Fibroblast of skin of abdomen (primary cell): ENCODE results near the gene LINS1.
"Not testable (repeated sequence)": the region's sequence is repeated elsewhere in the genome, so short reads cannot be mapped to it uniquely, and the experiment has no call there.

Source experiments
- DNase-seq: peaks from one replicate; pipeline ENCODE4 v3.0.0-alpha.2; 2013

LINS1 gene

GRCh38 chr15:100601617-100602063 lies 344 bp downstream of the LINS1 start:
- DNase-seq = no peak

DNA sequence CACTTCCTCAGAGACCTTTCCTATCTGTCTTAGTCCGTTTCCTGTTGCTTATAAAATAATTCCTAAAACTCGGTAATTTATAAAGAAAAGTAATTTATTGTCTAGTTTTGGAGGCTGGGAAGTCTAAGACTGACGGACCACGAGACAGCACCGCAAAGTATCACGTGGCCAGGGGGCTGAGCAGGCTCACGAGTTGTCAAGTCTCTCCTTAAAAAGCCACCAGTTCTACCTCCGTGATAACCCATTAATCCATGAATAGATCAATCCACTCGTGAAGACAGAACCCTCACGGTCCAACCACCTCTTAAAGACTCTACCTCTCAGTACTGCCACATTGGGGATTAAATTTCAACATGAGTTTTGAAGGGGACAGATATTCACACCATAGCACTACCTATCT lies 821 bp downstream of the LINS1 start:
- DNase-seq = no peak

DNA sequence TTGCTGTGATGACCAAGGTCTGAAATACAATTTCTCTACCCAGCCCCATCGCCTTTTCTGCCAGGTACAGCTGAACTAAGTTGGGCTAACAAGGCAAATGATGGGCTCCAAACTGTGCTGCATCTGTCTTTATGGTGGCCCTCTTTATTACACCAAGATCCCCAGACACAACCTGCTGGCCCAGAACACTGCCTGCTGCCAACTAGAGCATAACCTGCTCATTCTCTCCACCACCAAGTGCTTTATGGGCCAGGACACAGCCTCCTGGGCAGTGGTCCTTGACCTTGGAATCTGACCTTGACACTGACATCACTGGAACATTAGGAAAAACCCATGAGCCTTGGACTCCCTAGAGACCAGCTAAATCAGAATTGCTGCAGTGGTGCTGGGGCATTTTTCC lies 3.3 kb downstream of the LINS1 start:
- no peak for DNase-seq

DNA sequence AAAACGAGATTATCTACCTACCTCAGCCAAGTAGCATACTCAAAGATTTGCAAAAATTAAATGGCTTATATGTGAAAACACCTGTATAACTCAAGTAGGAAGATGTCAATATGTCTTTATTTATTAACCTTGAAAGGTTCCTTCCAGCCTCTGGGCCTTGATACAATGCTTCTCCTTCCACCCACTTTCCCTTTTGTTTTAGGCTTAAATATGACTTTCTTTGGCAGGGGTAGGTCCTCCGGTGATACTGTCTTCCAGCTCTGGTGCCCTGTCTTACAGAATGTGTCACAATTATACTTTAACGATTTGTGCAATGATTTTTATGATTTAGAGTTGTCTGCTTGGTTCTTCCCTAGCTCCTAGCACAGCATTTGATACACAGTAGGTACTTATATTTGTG lies 4.1 kb downstream of the LINS1 start:
- DNase-seq = no peak

DNA sequence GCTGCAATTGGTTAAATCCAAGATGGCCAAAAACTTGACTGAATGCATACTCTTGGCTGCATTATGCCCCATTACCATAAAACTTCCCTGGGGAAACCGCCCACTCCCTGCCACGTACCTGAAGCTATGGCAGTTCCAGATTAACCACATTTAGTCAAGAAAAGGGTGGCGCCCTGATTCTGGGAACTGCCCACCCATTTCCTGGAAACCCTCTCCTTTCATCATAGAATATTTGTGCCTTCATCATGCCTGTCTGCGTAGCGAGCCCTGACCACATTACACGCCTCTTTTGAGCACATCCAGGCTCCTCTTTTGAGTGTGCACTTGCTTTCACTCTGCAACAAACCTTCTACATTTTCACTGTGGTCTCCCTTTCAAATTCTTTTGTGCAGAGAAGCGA lies 5.2 kb downstream of the LINS1 start:
- no peak for DNase-seq

DNA sequence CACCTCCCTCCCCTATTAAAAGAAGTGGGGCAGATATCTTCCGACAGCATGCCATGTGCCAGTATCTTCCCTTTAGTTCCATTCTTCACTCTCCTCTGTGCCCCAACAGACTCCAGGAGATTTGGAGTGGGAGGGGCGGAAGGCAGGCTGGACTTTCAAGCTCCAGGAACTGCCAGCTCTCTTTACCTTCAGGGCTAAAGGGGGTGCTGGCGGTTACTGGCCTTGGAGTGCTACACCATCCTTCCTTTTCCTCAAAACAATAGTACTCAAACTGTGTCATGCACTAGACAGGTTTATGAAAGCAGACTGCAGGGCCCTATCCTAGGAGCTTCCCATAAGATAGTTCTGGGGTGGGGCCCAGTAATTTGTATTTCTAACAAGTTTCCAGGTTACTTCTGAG lies 6.0 kb downstream of the LINS1 start:
- DNase-seq = no peak

DNA sequence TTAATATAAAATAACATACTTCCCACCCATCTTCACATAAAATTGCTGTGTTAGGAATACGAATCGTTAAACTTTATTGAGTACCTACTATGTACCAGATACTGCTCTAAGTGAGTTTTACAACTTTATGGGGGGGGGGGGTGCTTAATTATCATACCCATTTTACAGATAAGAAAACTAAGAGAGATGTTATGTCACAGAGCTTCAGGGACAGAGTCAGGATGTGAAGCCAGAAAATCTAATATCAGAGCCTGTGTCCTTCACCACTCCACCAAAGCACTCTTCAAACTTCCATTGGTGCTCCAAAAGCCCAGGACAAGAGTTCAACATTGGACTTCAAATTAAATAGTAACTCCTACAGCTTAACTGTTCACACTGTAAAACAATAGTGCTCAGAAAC lies 8.6 kb downstream of the LINS1 start:
- DNase-seq = no peak

DNA sequence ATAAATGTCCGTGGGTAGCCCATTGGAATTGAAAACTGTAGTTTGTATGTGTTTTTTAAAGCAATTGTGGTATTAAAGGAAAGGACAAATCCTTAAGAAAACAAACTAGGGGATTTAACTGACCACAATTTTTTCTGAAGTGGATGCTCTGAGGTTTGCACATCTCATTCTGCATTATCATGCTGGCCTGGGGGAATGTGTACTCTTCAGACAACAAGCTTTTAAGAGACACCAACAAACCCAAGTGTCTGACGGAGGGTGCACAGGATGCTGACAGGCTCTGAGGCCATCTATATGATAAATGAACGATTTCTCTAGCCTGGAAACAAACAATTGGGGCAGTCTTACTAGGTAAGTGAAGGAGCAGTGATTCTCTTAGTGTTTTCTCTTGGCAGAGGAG lies 9.1 kb downstream of the LINS1 start:
- DNase-seq = no peak

DNA sequence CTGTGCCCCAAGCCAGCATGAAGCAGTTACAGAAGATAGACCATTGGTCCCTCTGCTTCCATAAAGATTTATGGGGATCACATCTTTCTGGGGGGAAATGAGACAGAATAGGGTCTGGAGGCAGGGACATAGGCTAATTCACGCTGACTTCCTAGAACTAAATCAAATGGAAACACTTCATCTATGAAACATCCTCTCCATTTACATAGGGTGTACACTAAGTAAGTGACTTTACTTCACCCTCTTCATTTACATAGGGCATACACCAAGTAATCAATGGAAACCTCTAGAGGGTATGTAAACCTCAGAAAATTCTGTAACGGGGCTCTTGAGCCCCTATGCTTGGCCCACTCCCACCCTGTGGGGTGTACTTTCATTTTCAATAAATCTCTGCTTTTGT lies 10.1 kb downstream of the LINS1 start:
- DNase-seq = no peak

DNA sequence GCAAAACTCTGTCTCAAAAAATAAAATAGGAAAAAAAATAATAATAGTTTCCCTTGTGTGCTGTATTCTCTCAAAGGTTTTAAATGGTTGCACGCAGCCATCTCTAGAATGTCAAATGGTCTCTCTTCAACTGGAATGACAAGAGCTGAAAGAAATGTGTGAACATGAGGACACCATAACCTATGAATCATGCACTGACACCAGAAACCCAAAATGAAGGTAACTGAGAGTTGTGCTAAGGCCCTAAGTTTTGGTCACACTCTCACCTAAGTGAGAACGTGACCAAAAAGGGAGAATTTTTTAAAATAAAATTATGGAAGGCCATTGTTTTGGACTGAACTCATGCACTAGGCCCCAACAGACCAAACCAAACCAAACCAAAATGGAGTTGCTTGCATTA lies 10.8 kb downstream of the LINS1 start:
- DNase-seq = not testable (repeated sequence)

DNA sequence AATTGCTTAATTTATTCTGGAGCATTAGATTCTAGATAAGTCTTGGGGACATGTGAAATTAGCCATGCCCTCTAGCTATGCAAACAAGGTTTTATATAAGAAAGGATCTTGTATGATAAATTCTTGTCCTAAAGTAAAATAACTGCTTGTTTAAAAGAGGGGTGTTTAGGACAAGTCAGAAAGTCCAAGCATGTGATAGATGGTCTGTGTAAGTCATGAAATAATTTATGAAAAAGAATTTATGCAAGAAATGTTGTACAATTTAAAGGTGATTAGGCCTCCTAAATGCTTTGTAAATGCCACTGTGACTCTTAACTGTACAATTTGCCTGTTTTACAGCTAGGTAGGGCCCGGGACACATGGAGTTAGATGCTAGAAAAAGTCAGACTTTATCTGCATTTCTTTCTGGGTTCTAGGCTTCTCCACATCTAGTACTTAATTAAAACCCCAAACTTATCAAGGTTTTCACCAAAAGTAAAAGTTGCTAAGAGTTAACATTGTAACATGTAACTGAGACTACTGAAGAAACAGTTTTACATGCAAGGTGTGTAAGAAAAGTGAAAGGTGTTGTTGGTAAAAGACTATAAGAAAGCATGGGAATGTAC lies 13.2 kb downstream of the LINS1 start:
- DNase-seq = no peak

- DNase-seq = no peak
Observed at GRCh38 chr15:100580414-100580813, 21.6 kb downstream of the LINS1 start.

GRCh38 chr15:100573526-100573925 lies 28.5 kb downstream of the LINS1 start:
- DNase-seq = no peak

DNA sequence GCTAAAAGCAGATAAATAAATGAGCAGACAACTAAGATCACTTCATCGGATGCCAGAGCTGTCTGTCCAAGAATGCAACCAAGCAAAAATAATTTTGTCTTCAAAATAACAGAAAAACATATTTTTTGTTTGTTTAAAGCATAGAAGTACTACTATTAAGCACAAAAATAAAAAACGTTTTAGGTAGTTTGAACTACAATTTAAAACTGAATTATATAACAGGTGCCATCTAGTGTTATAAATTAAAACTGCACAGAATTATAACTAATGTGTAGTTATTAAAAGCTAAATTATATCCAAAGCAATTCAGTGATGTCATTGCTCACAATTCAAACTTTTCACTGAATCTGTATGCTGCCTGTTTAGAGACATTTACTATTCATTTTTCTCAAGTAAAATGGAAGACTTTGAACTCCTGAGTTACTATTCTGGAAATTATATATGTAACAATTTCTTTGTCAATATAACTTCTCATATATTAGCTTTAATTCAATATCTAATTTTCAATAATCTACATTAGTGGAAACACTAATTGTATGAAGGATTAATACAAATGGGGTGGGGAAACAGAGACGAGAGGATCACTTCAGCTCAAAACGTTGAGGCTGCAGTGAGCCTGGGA lies 29.5 kb downstream of the LINS1 start:
- no peak for DNase-seq

GRCh38 chr15:100571592-100572167 lies 30.3 kb downstream of the LINS1 start:
- DNase-seq = no peak

GRCh38 chr15:100570735-100571313 lies 31.2 kb downstream of the LINS1 start:
- no peak for DNase-seq

GRCh38 chr15:100570275-100570674 lies 31.7 kb downstream of the LINS1 start:
- peak; percentile 3 for DNase-seq

DNA sequence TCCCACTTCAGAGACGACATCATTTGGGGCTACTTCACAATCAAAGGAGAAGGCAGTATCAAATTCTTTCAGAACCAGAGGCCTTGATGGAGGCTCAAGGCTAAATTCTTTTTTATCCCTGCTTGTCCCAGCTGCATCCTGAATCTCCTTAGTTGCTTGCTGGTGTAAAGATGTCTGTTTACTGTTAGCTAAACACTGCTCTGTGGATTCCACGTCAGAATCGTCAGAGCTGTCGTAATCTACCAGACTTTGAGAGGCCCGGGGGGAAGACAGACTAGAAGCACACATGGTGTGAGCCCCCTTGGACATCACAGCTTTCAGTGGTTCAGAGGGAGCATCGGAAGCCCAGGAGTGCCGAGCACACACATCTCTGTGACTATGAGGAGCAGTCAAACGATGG lies 32.6 kb downstream of the LINS1 start:
- peak; percentile 14 for DNase-seq

DNA sequence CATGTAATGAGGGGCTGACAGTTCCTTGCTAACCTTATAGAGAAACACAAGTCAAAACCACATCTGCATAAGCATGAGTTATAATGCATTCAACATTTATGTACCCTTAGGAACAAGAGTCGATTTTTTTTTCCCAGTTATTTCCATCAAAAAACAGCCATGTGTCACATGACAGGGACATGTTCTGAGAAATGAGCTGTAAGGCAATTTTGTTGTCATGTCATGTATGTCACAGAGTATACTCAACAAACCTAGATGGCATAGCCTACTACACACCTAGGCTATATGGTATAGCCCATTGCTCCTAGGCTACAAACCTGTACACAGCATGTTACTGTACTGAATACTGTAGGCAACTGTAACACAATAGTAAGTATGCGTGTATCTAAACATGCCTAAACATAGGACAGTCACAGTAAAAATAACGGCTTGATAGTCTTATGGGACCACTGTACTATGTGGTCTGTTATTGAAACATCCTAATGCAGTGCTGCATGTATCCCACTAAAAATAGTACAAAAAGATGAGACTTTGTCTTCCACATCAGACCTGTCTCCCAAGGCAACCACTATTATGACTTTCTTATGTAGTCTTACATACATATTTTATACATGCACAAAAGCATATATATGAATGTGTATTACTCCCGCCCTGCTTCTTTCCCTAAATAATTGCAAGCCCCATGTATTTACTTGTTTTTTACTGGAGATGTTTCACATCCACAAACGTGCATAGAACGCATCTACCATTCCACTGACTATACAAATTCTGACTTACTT lies 34.9 kb downstream of the LINS1 start:
- DNase-seq = no peak

- no peak for DNase-seq
Observed at GRCh38 chr15:100565591-100565990, 36.4 kb downstream of the LINS1 start.

- DNase-seq = no peak
Observed at GRCh38 chr15:100560323-100560722, 41.7 kb downstream of the LINS1 start.

GRCh38 chr15:100559330-100559729 lies 42.7 kb downstream of the LINS1 start:
- DNase-seq = no peak

DNA sequence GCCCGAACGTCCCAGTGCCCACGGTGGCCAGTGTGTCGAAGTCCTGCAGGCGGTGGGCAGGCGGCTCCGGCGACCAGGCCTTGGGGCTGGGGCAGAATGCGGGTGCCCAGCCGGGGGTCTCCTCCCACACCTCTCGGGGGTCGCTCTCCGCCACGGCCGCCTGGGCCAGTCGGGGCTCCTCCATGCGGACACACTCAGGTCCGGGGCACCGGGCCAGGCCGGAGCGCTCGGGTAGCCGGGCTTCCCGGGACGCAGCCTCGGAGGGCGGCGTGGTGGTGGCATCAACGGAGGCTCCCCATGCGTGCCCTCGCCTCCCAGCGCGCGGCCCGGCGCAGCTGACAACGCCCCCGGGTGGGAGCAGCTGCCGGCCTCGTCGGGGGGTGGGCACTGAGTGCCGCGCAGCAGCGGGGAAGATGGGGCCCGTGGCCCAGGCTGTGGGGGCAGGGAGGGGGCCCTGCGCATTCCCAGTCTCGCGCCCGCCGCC lies 43.2 kb downstream of the LINS1 start:
- DNase-seq = no peak
